Naive B cell (primary cell): ENCODE measurements around the gene TTF2. TPM values are rescaled to one million over a fixed set of nuclear protein-coding genes. Genes with fewer than 3 reads are reported as not detected.
A peak's percentile ranks its signal among the peaks of the same experiment; 100 is the strongest.
"Not testable (repeated sequence)": the region's sequence is repeated elsewhere in the genome, so short reads cannot be mapped to it uniquely, and the experiment has no call there.

ENCODE experiments used
- ATAC-seq, 2 donors: fragments of 150-1000 bp; cut with Tn5 transposase; 2 replicates each; pipeline ENCODE4 v1.10.0; 2021; ENCODE audit warnings: low read depth in 2 of 2, mild to moderate bottlenecking in 2 of 2, moderate library complexity in 2 of 2
- DNase-seq: peaks from one replicate; pipeline ENCODE4 v3.0.0; 2022
- H3K27ac Mint-ChIP-seq, 6 donors: one replicate each; pipeline ENCODE4 v1.8.0; 2020 to 2022; ENCODE audit warnings: mild to moderate bottlenecking in 6 of 6, mixed read lengths in 6 of 6, moderate library complexity in 5 of 6, inconsistent platforms in 2 of 6
- H3K27me3 Mint-ChIP-seq, 3 donors: one replicate each; pipeline ENCODE4 v1.8.0; 2021 to 2022; ENCODE audit warnings: mixed read lengths in 3 of 3, mild to moderate bottlenecking in 1 of 3
- H3K36me3 Mint-ChIP-seq, 2 donors: one replicate each; pipeline ENCODE4 v1.8.0; 2020 to 2022; ENCODE audit warnings: mixed read lengths in 2 of 2, inconsistent platforms in 1 of 2, mild to moderate bottlenecking in 1 of 2
- H3K4me1 Mint-ChIP-seq, 3 donors: one replicate each; pipeline ENCODE4 v1.8.0; 2020 to 2022; ENCODE audit warnings: mixed read lengths in 3 of 3, inconsistent platforms in 1 of 3, mild to moderate bottlenecking in 1 of 3, moderate library complexity in 1 of 3
- H3K4me3 Mint-ChIP-seq, 8 donors: one replicate each; pipeline ENCODE4 v1.8.0; 2020 to 2022; ENCODE audit warnings: mild to moderate bottlenecking in 8 of 8, mixed read lengths in 8 of 8, moderate library complexity in 8 of 8, inconsistent platforms in 2 of 8
- H3K9me3 Mint-ChIP-seq, 7 donors: one replicate each; pipeline ENCODE4 v1.8.0; 2020 to 2022; ENCODE audit warnings: mixed read lengths in 7 of 7, mild to moderate bottlenecking in 5 of 7, inconsistent platforms in 2 of 7, moderate library complexity in 1 of 7
- polyA plus RNA-seq, 6 donors: library from polyadenylated mRNA; unstranded; fragments of 300-500 nt; fragmentation: Illumina TruSeq; gene quantifications; one replicate each; pipeline ENCODE4 v1.2.3, GENCODE V29; 2021; ENCODE audit warnings: low read depth in 6 of 6

The TTF2 gene
- polyA plus RNA-seq, 6 donors from 2014 or later, result 2.9 to 14.3 (median 10.9) TPM

DNA sequence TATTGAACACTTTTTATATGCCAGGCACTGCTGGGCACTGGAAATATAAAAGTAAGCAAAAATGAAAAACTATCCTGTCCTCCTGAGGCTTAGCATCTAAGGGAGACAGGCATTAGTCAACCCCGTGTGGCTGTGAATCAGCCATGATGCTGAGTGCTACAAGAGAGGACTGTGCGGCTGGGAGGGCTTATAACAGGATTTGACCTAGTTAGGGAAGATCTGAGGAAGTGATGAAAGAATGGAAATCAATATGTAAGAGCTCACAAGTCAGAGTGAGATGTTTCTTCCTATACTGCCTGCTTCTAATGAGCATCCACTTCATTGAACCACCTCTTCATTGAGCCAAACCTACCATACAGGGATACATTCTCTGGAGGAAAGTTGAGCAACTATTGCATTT lies 46.4 kb downstream of the TTF2 start:
- H3K4me1 Mint-ChIP-seq, result no peaks in the 10 kb centered on the region
- DNase-seq (no peak), ATAC-seq (no peak)
- no peaks in the 10 kb centered on the region for H3K9me3 Mint-ChIP-seq
- H3K36me3 Mint-ChIP-seq, result peaks cover 6 to 7% of the 10 kb centered on the region in 2 donors
- no peak overlapping the region for H3K4me3 Mint-ChIP-seq
- no peak overlapping the region for H3K27ac Mint-ChIP-seq
- H3K27me3 Mint-ChIP-seq, result no peaks in the 10 kb centered on the region

DNA sequence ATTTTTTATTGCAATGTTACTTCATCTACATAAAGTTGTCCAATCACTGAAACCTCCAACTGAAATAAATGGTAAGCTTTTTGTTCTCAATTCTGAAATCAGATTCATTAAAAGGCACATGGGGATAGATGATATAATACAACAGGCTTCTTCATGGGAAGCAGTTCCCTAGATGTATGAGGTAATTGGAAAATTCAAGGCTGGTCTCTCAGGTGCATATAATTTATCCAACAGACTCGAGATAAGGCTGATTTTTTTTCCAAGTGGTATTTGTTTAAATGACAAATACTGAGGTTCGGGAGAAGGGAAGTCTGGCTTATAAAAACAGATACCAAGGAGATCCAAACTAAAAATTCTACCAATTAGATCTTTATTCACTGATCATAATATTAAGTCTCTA lies 47.2 kb downstream of the TTF2 start:
- no peaks in the 10 kb centered on the region for H3K27me3 Mint-ChIP-seq
- ATAC-seq (no peak), DNase-seq (no peak)
- H3K4me1 Mint-ChIP-seq, result no peaks in the 10 kb centered on the region
- H3K4me3 Mint-ChIP-seq, result no peak overlapping the region
- peaks cover 0 to 1% of the 10 kb centered on the region in 2 donors for H3K36me3 Mint-ChIP-seq
- no peak overlapping the region for H3K27ac Mint-ChIP-seq
- H3K9me3 Mint-ChIP-seq, result no peaks in the 10 kb centered on the region

DNA sequence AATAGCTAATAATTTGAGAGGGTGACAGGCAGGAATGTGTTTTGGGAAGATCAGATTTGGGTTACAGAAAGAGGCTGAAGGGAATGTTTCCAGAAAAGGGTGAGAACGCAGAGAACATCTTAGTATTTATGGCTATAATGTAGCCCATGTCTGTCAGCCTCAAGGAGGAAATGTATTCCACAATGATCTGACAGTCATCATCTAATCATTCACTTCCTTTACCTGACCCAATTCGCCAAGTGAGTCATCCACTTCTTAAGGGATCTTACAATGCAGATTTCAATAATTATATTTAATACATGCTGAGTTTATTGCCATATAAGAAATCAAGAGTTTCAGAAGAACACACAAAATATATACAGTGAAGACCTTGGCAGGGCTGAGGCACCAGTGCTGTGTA lies 50.6 kb downstream of the TTF2 start:
- ATAC-seq, result no peak
- no peaks in the 10 kb centered on the region for H3K27me3 Mint-ChIP-seq
- DNase-seq, result no peak
- H3K4me3 Mint-ChIP-seq, result no peak overlapping the region
- no peak overlapping the region for H3K27ac Mint-ChIP-seq
- H3K36me3 Mint-ChIP-seq, result no peaks in the 10 kb centered on the region
- no peaks in the 10 kb centered on the region for H3K9me3 Mint-ChIP-seq
- no peaks in the 10 kb centered on the region for H3K4me1 Mint-ChIP-seq

DNA sequence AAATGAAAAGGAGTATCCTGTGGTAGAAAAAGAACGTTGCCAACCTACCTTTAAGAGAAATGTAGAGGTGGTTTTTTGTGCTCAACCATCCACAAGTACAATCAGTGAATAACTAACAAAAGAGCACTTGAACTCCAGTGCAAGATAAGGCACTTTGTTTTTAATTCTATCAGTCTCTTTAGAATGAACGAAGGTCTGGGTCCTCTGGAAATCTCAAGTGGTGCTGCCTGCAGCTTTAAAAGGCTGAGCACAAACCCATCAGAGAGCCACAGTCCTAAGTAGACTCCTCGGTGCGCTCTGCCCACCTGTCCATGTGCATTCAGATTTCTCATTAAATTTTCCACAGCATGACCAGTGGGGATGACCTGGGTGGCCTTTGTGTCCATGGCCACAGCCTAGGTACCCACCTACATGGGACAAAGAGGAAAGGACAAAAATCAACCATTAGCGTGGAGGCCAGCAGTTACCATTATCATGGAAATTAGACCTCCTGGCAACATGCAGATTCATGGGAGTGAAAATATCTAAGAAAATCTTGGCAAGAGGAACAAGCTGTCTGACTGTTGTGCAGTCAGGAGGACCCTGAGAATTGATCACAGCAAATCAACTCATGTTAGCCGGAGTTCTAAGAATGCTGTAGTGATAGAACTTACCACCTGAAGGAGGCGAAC lies 52.1 kb downstream of the TTF2 start:
- H3K27ac Mint-ChIP-seq, result no peak overlapping the region

DNA sequence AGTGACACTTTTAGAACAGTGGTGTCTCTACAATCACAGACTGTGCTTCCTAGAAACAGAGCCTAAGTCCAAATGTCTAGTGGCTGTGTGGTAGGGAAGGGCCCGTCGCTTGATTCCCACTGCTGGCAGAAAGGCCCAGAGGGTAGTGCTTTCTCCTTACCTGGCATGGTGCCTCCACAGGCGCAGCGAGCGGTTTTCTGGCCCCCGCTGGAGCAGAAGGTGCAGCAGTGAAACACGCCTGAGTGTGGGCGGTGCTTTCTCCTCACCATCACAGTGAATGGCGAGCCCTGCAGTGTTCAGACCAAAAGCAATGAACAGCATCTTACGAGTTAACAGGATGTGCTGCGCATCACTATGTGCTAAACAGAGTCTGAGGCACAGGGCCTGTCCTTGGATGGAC lies 53.1 kb downstream of the TTF2 start:
- Mint-ChIP-seq H3K36me3 (no peaks in the 10 kb centered on the region), H3K4me3 (no peak overlapping the region), H3K27ac (no peak overlapping the region), H3K9me3 (no peaks in the 10 kb centered on the region), H3K4me1 (no peaks in the 10 kb centered on the region), H3K27me3 (no peaks in the 10 kb centered on the region)
- no peak for DNase-seq
- no peak for ATAC-seq

More for the DNA sequence above, 52.1 kb downstream of the TTF2 start:
- Mint-ChIP-seq H3K4me3 (no peak overlapping the region), H3K9me3 (no peaks in the 10 kb centered on the region), H3K27me3 (no peaks in the 10 kb centered on the region), H3K4me1 (no peaks in the 10 kb centered on the region), H3K36me3 (no peaks in the 10 kb centered on the region)
- ATAC-seq (no peak), DNase-seq (no peak)

DNA sequence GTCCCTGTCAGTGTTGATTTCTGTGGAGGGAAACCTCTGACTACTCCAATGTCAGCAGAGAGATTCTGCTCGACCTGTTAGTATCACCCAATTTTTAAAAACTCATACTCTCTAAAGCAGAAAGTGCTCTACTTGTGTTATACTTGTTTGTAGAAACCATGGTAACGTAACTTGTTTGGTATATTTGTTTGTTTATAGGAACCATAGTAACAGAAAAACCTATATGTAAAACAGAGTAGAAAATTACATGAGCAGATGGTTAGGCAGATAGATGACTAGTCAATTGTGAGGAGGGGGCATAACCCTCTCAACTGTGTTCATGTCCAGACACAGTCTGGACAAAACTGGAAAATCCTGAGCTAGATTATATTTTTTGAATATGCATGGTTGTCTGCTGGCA lies 54.8 kb downstream of the TTF2 start:
- H3K9me3 Mint-ChIP-seq, result no peaks in the 10 kb centered on the region
- no peaks in the 10 kb centered on the region for H3K27me3 Mint-ChIP-seq
- H3K4me3 Mint-ChIP-seq, result no peak overlapping the region
- ATAC-seq (peak in 1 of 2 donors; percentile 43), DNase-seq (no peak)
- no peaks in the 10 kb centered on the region for H3K4me1 Mint-ChIP-seq
- no peaks in the 10 kb centered on the region for H3K36me3 Mint-ChIP-seq
- peak overlapping the region in 2 of 6 donors; percentile 31 to 47 for H3K27ac Mint-ChIP-seq

DNA sequence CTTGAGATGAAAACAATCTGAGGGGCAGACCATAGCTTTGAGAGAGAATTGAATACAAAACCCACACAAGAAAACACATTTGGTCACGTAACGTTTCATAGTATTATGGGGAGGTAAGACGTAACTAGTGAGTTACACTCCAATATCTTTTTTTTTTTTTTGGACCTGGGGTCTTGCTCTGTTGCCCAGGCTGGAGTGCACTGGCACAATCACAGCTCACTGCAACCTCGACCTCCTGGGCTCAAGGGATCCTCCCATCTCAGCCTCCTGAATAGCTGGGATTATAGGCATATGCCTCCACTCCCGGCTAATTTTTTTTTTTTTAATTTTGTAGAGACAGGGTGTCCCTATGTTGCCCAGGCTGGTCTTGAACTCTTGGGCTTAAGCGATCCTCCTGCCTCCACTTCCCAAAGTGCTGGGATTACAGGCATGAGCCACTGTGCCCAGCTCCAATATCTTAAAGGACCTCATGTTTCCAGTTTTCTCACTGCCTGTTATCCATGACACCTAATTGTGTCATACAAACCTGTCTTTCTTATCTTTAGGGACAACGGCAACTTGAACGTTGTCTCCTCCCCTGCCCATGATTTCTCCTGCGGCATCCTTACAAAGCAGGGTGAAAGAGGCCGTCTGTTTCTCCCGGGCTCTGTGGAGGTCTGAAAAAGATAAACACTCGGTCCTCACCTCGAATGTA lies 56.1 kb downstream of the TTF2 start:
- ATAC-seq, result no peak
- no peaks in the 10 kb centered on the region for H3K9me3 Mint-ChIP-seq
- no peak overlapping the region for H3K4me3 Mint-ChIP-seq

DNA sequence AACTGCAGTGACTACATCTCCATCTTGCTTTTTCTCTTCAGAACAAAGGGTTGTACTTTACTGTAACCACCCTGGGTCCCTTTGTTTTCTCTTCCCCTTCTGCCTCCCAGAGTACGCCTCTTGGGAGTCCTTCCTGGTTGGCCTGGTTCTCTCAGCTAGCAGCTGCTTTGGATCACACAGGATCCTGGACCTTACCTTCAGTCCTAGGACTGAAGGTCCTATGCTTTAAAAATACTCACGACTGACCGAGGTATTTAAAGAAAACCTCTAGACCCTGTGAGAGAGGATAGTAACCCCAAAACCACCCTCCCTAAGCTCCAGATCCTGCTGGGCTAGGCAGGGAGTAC lies 56.6 kb downstream of the TTF2 start:
- Mint-ChIP-seq H3K27me3 (no peaks in the 10 kb centered on the region), H3K27ac (no peak overlapping the region), H3K4me1 (peaks cover 0 to 7% (median 5%) of the 10 kb centered on the region in 3 donors), H3K36me3 (no peaks in the 10 kb centered on the region), H3K9me3 (no peaks in the 10 kb centered on the region), H3K4me3 (no peak overlapping the region)
- DNase-seq, result no peak
- no peak for ATAC-seq

More for the DNA sequence above, 56.1 kb downstream of the TTF2 start:
- no peak overlapping the region for H3K27ac Mint-ChIP-seq
- H3K4me1 Mint-ChIP-seq, result peaks cover 0 to 7% (median 4%) of the 10 kb centered on the region in 3 donors
- no peaks in the 10 kb centered on the region for H3K27me3 Mint-ChIP-seq
- H3K36me3 Mint-ChIP-seq, result no peaks in the 10 kb centered on the region
- no peak for DNase-seq

DNA sequence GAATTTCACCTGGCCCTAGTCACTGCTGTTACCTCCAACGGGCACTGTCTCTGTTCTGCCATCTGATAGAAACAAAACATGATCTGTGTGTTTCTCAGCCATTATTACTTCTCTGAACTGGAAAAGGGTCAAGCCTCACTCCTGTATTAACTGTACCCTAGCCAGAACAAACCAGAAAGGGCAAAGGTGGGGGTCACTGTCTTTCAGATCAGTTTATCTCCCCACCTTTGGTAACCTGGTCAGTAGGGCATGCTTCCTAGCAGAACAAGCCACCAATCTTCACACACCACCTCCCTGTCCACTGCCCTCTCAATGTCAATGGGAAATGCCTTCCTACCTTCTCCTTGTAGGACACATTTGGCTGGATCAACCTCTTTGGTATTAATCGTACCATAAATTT lies 57.6 kb downstream of the TTF2 start:
- no peak for DNase-seq
- Mint-ChIP-seq H3K27ac (no peak overlapping the region), H3K9me3 (no peaks in the 10 kb centered on the region), H3K4me1 (peaks cover 0 to 7% (median 5%) of the 10 kb centered on the region in 3 donors), H3K4me3 (no peak overlapping the region), H3K27me3 (no peaks in the 10 kb centered on the region), H3K36me3 (no peaks in the 10 kb centered on the region)
- no peak for ATAC-seq

DNA sequence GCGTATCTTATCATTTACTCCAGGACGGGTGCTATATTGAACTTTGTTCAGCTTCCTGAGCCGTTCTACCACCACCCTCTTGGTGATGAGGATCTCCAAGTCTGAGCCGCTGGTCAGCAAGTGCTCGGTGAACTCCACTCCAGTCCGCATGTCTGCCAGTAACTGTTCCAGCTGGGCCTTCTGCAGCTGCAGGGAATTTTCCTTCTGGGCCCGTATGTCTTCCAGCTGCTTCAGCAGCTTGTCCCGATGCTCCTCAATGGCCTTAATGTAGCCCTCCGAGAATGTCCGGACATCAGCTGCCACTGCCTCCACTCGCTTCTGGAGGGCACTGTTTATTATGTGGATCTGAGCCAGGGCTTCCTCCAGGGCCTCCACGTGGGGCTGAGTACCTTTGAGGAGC lies 58.0 kb downstream of the TTF2 start:
- H3K36me3 Mint-ChIP-seq, result no peaks in the 10 kb centered on the region
- no peak overlapping the region for H3K4me3 Mint-ChIP-seq
- no peaks in the 10 kb centered on the region for H3K9me3 Mint-ChIP-seq
- H3K4me1 Mint-ChIP-seq, result peaks cover 0 to 7% (median 5%) of the 10 kb centered on the region in 3 donors
- ATAC-seq (no peak), DNase-seq (no peak)
- H3K27ac Mint-ChIP-seq, result no peak overlapping the region
- H3K27me3 Mint-ChIP-seq, result no peaks in the 10 kb centered on the region

DNA sequence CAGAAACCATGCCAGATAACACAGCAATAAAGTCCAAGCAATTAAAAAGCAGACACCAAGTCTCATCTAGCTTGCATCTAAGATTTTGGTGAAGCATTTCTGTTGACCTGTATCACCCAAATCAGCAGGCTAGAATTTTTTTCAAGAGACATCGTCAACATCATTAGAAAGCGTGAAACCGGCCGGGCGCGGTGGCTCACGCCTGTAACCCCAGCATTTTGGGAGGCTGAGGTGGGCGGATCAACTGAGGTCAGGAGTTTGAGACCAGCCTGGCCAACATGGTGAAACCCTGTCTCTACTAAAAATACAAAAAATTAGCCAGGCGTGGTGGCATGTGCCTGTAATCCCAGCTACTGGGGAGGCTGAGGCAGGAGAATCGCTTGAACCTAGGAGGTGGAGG lies 59.0 kb downstream of the TTF2 start:
- H3K27me3 Mint-ChIP-seq, ATAC-seq, H3K36me3 Mint-ChIP-seq, H3K27ac Mint-ChIP-seq, H3K9me3 Mint-ChIP-seq, H3K4me1 Mint-ChIP-seq, DNase-seq: not testable (repeated sequence)
- peak overlapping the region in 1 of 8 donors; percentile 30 for H3K4me3 Mint-ChIP-seq

DNA sequence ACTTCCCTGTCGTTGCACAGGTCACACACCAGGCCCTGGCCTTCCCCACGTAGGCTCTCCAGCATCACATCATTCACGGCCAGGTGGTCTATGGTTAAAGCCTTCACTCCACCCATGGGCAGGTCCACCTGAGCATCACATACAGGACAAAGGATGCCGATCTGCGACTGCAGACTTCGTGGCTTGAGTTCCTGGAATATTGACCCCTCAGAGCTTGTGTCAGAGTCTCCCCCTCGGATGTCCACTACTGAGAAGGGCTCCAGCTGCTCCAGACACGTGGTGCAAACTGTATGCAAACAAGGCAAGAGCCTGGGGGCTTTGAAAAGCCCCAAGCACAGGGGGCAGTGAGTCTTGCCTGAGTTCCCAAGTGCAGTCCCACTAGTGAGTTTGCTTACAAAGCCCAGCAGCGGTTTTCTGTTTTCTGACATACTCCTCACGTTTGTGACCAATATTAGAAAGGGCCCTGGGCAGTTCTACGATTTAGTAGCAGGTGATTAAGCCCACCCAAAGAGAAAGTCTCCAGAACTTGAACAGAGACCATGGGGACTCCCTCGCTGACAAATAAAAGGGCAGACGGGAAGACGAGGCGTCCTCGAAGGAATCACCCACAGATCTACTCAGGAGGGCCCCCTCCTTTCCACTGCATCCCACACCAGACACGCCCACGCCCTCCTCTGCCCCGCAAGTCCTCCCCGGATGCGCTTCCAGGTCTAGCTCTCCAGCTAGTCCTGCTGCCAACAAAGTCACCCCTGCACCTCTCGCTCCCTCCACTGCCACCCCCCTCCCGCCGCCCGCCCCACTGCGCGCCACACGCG lies 60.9 kb downstream of the TTF2 start:
- Mint-ChIP-seq H3K36me3 (no peaks in the 10 kb centered on the region), H3K9me3 (no peaks in the 10 kb centered on the region), H3K27ac (peak overlapping the region in 4 of 6 donors; percentile 25 to 81 (median 44)), H3K4me3 (peak overlapping the region; percentile 84 to 94 (median 91)), H3K27me3 (no peaks in the 10 kb centered on the region), H3K4me1 (peaks cover 0 to 7% (median 5%) of the 10 kb centered on the region in 3 donors)
- no peak for DNase-seq
- no peak for ATAC-seq

DNA sequence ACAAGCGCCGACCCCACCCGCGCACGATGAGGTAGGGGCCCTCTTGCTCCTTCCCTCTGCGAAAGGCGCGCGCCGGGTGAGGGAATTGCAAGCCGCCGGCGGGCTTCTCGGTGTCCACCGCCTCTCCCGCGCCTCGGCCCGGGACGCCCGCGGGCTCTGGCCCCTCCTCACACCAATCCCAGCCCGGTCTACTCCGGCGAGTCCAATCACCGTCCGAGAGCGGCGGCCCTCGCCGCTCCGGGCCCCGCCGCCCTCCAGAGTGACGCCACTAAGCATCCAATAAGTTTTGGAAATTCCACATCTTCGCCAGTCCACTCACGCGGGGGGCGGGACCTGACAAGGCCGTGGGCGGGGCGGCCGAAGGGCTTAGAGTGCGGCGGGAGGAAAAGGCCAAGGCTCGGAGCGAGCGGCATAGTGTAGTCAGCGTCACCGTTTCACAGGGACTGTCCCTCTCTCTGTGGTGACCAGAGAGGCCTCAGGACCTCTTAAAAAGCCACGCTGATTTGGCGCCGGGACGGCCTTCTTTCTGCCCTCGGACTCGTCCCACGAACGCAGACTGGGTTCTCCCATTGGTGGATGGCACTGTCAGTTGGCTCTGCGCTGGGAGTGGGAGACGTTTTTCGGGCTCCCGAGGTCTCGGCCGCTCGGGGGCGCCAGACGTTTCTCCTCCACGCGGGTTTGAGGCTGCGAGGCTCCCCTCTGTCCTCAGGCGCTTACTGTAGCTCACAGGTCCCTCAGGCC lies 61.6 kb downstream of the TTF2 start, which contains the start of gene TRIM45:
TSS of gene TRIM45 (minus strand) at position 161 of the 741 bp plus-strand sequence. CDS start 548 bp downstream, outside the sequence.
- Mint-ChIP-seq H3K4me3 (peak within 1 kb of the TSS; percentile 84 to 94 (median 91)), H3K27ac (peak within 1 kb of the TSS in 5 of 6 donors; percentile 31 to 85 (median 73)), H3K27me3 (peaks cover 0 to 2% (median 2%) of the 10 kb centered on the region in 3 donors), H3K4me1 (peaks cover 0 to 7% (median 5%) of the 10 kb centered on the region in 3 donors), H3K9me3 (no peaks in the 10 kb centered on the region), H3K36me3 (no peaks in the 10 kb centered on the region)
- ATAC-seq, result peak; percentile 83
- peak; percentile 75 for DNase-seq
